ENCODE measurements around the gene RAN. TPM values are rescaled to one million over a fixed set of nuclear protein-coding genes. Genes with fewer than 3 reads are reported as not detected.

RAN gene
- polyA plus RNA-seq, 1 of the 3 experiments (the other 2 are of a cell fraction), result 865 TPM

GRCh38 chr12:130831246-130831645, 40.6 kb upstream of the RAN start:
- no peak for DNase-seq
- 96% methylated on average over 4 of the region's 4 CpGs for WGBS (ENCODE audit: low lambda C conversion rate)
- no peak for TF ChIP-seq NRF1 (IDR thresholded peaks at IDR 0.05; ENCODE audit: low read depth, low read length)
- no peak for TF ChIP-seq YY1 (IDR thresholded peaks at IDR 0.05; ENCODE audit: low read depth)
- TF ChIP-seq ELF1 (IDR thresholded peaks at IDR 0.05), result no peak
- TF ChIP-seq SMC3 (IDR thresholded peaks at IDR 0.05; ENCODE audit: low read depth, low read length), result no peak
- TF ChIP-seq IRF3 (IDR thresholded peaks at IDR 0.05; ENCODE audit: low read depth, low read length), result no peak
- TF ChIP-seq RFX5 (IDR thresholded peaks at IDR 0.05; ENCODE audit: low read length), result no peak
- no peak for TF ChIP-seq USF1 (IDR thresholded peaks at IDR 0.05; ENCODE audit: borderline replicate concordance, low read depth)
- TF ChIP-seq SIN3A (IDR thresholded peaks at IDR 0.05; ENCODE audit: borderline replicate concordance, low read depth, low read length), result no peak
- TF ChIP-seq EZH2phosphoT487 (IDR thresholded peaks at IDR 0.05; ENCODE audit: borderline replicate concordance, low read depth), result no peak
- TF ChIP-seq NFIC (IDR thresholded peaks at IDR 0.05; ENCODE audit: borderline replicate concordance), result no peak
- no peak for TF ChIP-seq TEAD4 (IDR thresholded peaks at IDR 0.05; ENCODE audit: borderline replicate concordance, insufficient read depth)
- TF ChIP-seq ZBTB33 (IDR thresholded peaks at IDR 0.05; ENCODE audit: borderline replicate concordance, low read depth), result no peak
- TF ChIP-seq RXRA (IDR thresholded peaks at IDR 0.05; ENCODE audit: borderline replicate concordance, low read depth), result no peak
- TF ChIP-seq GATA2 (CRISPR knock-in tag; IDR thresholded peaks at IDR 0.05), result no peak
- no peak for TF ChIP-seq CHD2 (IDR thresholded peaks at IDR 0.05; ENCODE audit: low read length, partially characterized antibody)
- TF ChIP-seq, protein P1, sequence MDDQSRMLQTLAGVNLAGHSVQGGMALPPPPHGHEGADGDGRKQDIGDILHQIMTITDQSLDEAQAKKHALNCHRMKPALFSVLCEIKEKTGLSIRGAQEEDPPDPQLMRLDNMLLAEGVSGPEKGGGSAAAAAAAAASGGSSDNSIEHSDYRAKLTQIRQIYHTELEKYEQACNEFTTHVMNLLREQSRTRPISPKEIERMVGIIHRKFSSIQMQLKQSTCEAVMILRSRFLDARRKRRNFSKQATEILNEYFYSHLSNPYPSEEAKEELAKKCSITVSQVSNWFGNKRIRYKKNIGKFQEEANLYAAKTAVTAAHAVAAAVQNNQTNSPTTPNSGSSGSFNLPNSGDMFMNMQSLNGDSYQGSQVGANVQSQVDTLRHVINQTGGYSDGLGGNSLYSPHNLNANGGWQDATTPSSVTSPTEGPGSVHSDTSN (IDR thresholded peaks at IDR 0.05), result no peak
- no peak for TF ChIP-seq TCF12 (IDR thresholded peaks at IDR 0.05)
- no peak overlapping the region for H3K4me2 ChIP-seq
- no peak overlapping the region for H3K9ac ChIP-seq
- no peak overlapping the region for H3K4me3 ChIP-seq (ENCODE audit: low read depth in 2 of 2, low read length in 1 of 2)
- CTCF ChIA-PET, result interaction anchor here (0.6 to 1.0 kb wide), 2 partner anchors 11 to 284 kb away, joined by 3 to 5 read pairs; no protein-coding TSS in a partner anchor
- H3F3A ChIP-seq (replicated peaks; ENCODE audit: insufficient read depth), result no peaks in the 10 kb centered on the region
- no peaks in the 10 kb centered on the region for H3K27me3 ChIP-seq (ENCODE audit: insufficient read depth)
- H3K27ac ChIP-seq (ENCODE audit: low read depth in 2 of 2, low read length in 1 of 2), result no peak overlapping the region
- peaks cover 0 to 13% of the 10 kb centered on the region in 2 experiments; a peak in 1 of 4 replicates for H3K4me1 ChIP-seq (ENCODE audit: control insufficient read depth in 1 of 2, insufficient read depth in 2 of 2, low read depth in 1 of 2, low read length in 1 of 2)
- peaks cover 39% of the 10 kb centered on the region for H4K20me1 ChIP-seq (ENCODE audit: insufficient read depth)
- no peak overlapping the region for H2AFZ ChIP-seq (ENCODE audit: low read depth)
- H3K9me3 ChIP-seq, result no peaks in the 10 kb centered on the region
- POLR2A ChIA-PET, result interaction anchor here (0.6 kb wide), 1 partner anchor 13 kb away, joined by 3 read pairs; no protein-coding TSS in a partner anchor
- H3K9me2 ChIP-seq, result no peaks in the 10 kb centered on the region
- H3K79me2 ChIP-seq (ENCODE audit: insufficient read depth), result peaks cover 96% of the 10 kb centered on the region
- H3K36me3 ChIP-seq (replicated peaks in 1 of 2; ENCODE audit: control insufficient read depth in 1 of 2, insufficient read depth in 2 of 2, low read length in 1 of 2), result no peaks in the 10 kb centered on the region

All from SK-N-SH (cell line).